Thoracic aorta (tissue), 2 donors: ENCODE data around the gene GID8. TPM values are rescaled to one million over a fixed set of nuclear protein-coding genes. Genes with fewer than 3 reads are reported as not detected.

ENCODE experiments used
- ATAC-seq: fragments of 150-250 bp; one replicate; pipeline ENCODE4 v1.8.0; 2017; ENCODE audit warnings: low read depth; ENCODE audit not compliant: insufficient number of reproducible peaks, low FRiP score
- DNase-seq: peaks from one replicate; pipeline ENCODE4 v3.0.0-alpha.2; 2020; ENCODE audit warnings: low spot score
- H3K27ac ChIP-seq, 2 donors: fragments of 200-600 bp; sonication (generic); 1 replicate in 1 of 2; 2 replicates in 1 of 2; pipeline ENCODE4 v1.5.1; 2016; ENCODE audit warnings: mild to moderate bottlenecking in 2 of 2, moderate library complexity in 2 of 2
- H3K27me3 ChIP-seq: fragments of 200-600 bp; sonication (generic); replicated peaks from 2 replicates; pipeline ENCODE4 v1.6.0; 2016; ENCODE audit warnings: mild to moderate bottlenecking; ENCODE audit not compliant: insufficient read depth
- H3K36me3 ChIP-seq: fragments of 200-600 bp; sonication (generic); one replicate; pipeline ENCODE4 v1.5.1; 2016
- H3K4me1 ChIP-seq, 2 donors: fragments of 200-600 bp; sonication (generic); 1 replicate in 1 of 2; 2 replicates in 1 of 2; pipeline versions ENCODE4 v1.5.1 to v1.6.0; 2016; ENCODE audit warnings: low read depth in 2 of 2, mild to moderate bottlenecking in 1 of 2; ENCODE audit not compliant: control insufficient read depth in 1 of 2
- H3K4me3 ChIP-seq: fragments of 200-600 bp; sonication (generic); 2 replicates; pipeline ENCODE4 v1.5.1; 2016; ENCODE audit warnings: mild to moderate bottlenecking
- H3K9me3 ChIP-seq: fragments of 200-600 bp; sonication (generic); 2 replicates; pipeline ENCODE4 v1.5.1; 2016
- CTCF ChIP-seq: fragments of 200-600 bp; sonication (generic); IDR thresholded peaks from one replicate; pipeline ENCODE4 v1.5.1; 2019; ENCODE audit warnings: antibody characterized with exemption
- total RNA-seq, 2 donors: library from RNA; depleted of rRNA; stranded (reverse); fragments of >200 nt; gene quantifications; one replicate each; pipeline versions ENCODE4 v1.1.0 to v1.2.3, GENCODE V29; 2016

Gene GID8
- total RNA-seq, 2 donors from 2014 or later: 29.1 to 30.3 TPM

GRCh38 chr20:62984666-62985443 lies 46.9 kb downstream of the GID8 start:
- H3K27me3 ChIP-seq: no peaks in the 10 kb centered on the region

GRCh38 chr20:62985444-62985778 lies 47.5 kb downstream of the GID8 start:
- H3K4me1 ChIP-seq: no peaks in the 10 kb centered on the region
- H3K27me3 ChIP-seq: no peaks in the 10 kb centered on the region
- TF ChIP-seq CTCF: no peak
- no peak overlapping the region for H3K4me3 ChIP-seq
- H3K9me3 ChIP-seq: no peaks in the 10 kb centered on the region
- DNase-seq (no peak), ATAC-seq (no peak)
- no peak overlapping the region for H3K27ac ChIP-seq
- H3K36me3 ChIP-seq: no peaks in the 10 kb centered on the region

More at GRCh38 chr20:62984666-62985443, 46.9 kb downstream of the GID8 start:
- no peak for ATAC-seq
- Histone ChIP-seq H3K4me1 (no peaks in the 10 kb centered on the region), H3K9me3 (no peaks in the 10 kb centered on the region), H3K36me3 (no peaks in the 10 kb centered on the region), H3K4me3 (no peak overlapping the region), H3K27ac (no peak overlapping the region)
- TF ChIP-seq CTCF: no peak
- DNase-seq: no peak

GRCh38 chr20:62986257-62986800 lies 48.4 kb downstream of the GID8 start:
- ATAC-seq (no peak), DNase-seq (no peak)
- no peaks in the 10 kb centered on the region for H3K4me1 ChIP-seq
- H3K27ac ChIP-seq: no peak overlapping the region
- no peak overlapping the region for H3K4me3 ChIP-seq
- no peaks in the 10 kb centered on the region for H3K9me3 ChIP-seq
- no peaks in the 10 kb centered on the region for H3K27me3 ChIP-seq
- no peak for TF ChIP-seq CTCF
- no peaks in the 10 kb centered on the region for H3K36me3 ChIP-seq

GRCh38 chr20:62987114-62987513 lies 49.2 kb downstream of the GID8 start:
- H3K9me3 ChIP-seq: no peaks in the 10 kb centered on the region
- no peaks in the 10 kb centered on the region for H3K4me1 ChIP-seq
- TF ChIP-seq CTCF: no peak
- H3K4me3 ChIP-seq: no peak overlapping the region
- ATAC-seq (no peak), DNase-seq (no peak)
- H3K27me3 ChIP-seq: no peaks in the 10 kb centered on the region
- H3K27ac ChIP-seq: no peak overlapping the region
- H3K36me3 ChIP-seq: no peaks in the 10 kb centered on the region

GRCh38 chr20:62989201-62989601 lies 51.3 kb downstream of the GID8 start:
- no peak for TF ChIP-seq CTCF
- ATAC-seq (no peak), DNase-seq (no peak)
- Histone ChIP-seq H3K27me3 (no peaks in the 10 kb centered on the region), H3K27ac (no peak overlapping the region), H3K9me3 (no peaks in the 10 kb centered on the region), H3K36me3 (no peaks in the 10 kb centered on the region), H3K4me3 (no peak overlapping the region), H3K4me1 (no peaks in the 10 kb centered on the region)
